ENCODE measurements around the gene CXCR3.
A peak's percentile ranks its signal among the peaks of the same experiment; 100 is the strongest.
"Not testable (repeated sequence)": the region's sequence is repeated elsewhere in the genome, so short reads cannot be mapped to it uniquely, and the experiment has no call there.

CXCR3 gene

GRCh38 chrX:71636438-71637252 lies 18.3 kb upstream of the CXCR3 start:
- DNase-seq: no peak

- DNase-seq: no peak
These were observed 16.1 kb upstream of the CXCR3 start for GRCh38 chrX:71634366-71634765.

- no peak for DNase-seq
These were observed 14.8 kb upstream of the CXCR3 start for GRCh38 chrX:71632923-71633657.

- DNase-seq: no peak
These were observed 11.2 kb upstream of the CXCR3 start for GRCh38 chrX:71629467-71629866.

GRCh38 chrX:71627588-71628404 lies 9.5 kb upstream of the CXCR3 start:
- no peak for DNase-seq

GRCh38 chrX:71626576-71626975 lies 8.3 kb upstream of the CXCR3 start:
- no peak for DNase-seq

- DNase-seq: no peak
These were observed 7.2 kb upstream of the CXCR3 start for GRCh38 chrX:71625471-71625870.

- DNase-seq: no peak
These were observed 5.4 kb upstream of the CXCR3 start for GRCh38 chrX:71623714-71624113.

GRCh38 chrX:71622576-71623450 lies 4.5 kb upstream of the CXCR3 start:
- DNase-seq: peak; percentile 2 to 11

GRCh38 chrX:71622032-71622575 lies 3.8 kb upstream of the CXCR3 start:
- no peak for DNase-seq

GRCh38 chrX:71621603-71622002 lies 3.3 kb upstream of the CXCR3 start:
- DNase-seq: no peak

- DNase-seq: no peak
These were observed 1.7 kb upstream of the CXCR3 start for GRCh38 chrX:71619986-71620385.

- peak in 1 of 2 donors; percentile 1 for DNase-seq
These were observed 882 bp upstream of the CXCR3 start for GRCh38 chrX:71619193-71619592.

GRCh38 chrX:71618787-71619186 lies 476 bp upstream of the CXCR3 start:
- DNase-seq: no peak

GRCh38 chrX:71617742-71618141 lies 569 bp downstream of the CXCR3 start:
- DNase-seq: no peak

- DNase-seq: no peak
These were observed 1.4 kb downstream of the CXCR3 start for GRCh38 chrX:71616672-71617529.

GRCh38 chrX:71615954-71616353 lies 2.4 kb downstream of the CXCR3 start:
- DNase-seq: no peak

- DNase-seq: no peak
These were observed 3.3 kb downstream of the CXCR3 start for GRCh38 chrX:71615056-71615455.

GRCh38 chrX:71612256-71612655 lies 6.1 kb downstream of the CXCR3 start:
- DNase-seq: no peak

- not testable (repeated sequence) for DNase-seq
These were observed 6.6 kb downstream of the CXCR3 start for GRCh38 chrX:71611736-71612135.
